Adrenal gland (tissue), 5 donors: Measurements from ENCODE around the gene LRRC26.

Experiments
- POLR2A ChIP-seq, 2 donors: fragments of 450-650 bp; IDR thresholded peaks; one replicate each; pipeline ENCODE4 v1.6.1; 2017; ENCODE audit warnings: antibody characterized with exemption in 2 of 2, mild to moderate bottlenecking in 2 of 2, moderate library complexity in 1 of 2
- TF ChIP-seq, protein P1 (sequence below), 6 experiments: fragments of 450-650 bp in 4 of 6; fragments of 200-600 bp in 2 of 6; sonication (generic) in 1 of 6; IDR thresholded peaks; 1 replicate in 5 of 6; 2 replicates in 1 of 6; pipeline versions ENCODE4 v1.5.1 to v1.8.0; 2016 to 2021; ENCODE audit warnings: antibody characterized with exemption in 6 of 6, mild to moderate bottlenecking in 2 of 6, moderate library complexity in 1 of 6
- donor health status: DM: no; HTN: no; CAD: no.

DNA sequence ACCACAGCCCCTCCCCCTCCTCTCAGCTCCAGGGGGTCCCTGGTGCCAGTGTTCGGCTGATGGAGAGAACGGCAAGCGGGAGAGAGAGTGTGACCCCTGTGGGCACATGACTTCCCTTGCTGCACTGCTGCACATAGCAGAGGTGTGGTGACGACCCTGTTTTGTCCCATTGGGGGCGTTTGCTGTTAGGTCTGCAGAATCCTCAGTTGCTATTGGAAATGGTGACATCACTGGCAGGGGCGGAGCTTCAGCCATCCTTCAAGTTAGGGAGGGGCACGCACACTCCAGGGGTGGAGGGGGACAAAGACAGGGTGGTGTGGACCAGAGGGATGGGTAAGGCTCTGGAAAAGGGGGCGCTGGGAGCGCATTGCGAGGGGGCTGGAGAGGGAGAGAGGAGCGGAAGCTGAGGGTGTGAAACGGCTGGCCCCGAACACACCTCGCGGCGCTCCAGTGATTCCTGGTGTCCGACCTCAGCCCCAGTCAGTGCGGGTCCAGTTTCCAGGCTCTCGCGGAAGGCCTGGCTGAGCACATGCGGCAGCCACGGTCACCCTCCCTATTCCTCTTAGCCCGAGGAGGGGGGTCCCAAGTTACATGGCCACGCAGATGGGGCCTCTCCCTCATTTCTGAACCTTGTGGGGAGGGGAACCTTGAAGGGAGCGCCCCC lies 31.7 kb downstream of the LRRC26 start:
- no peak for TF ChIP-seq POLR2A (IDR thresholded peaks at IDR 0.05)
- TF ChIP-seq, protein P1, sequence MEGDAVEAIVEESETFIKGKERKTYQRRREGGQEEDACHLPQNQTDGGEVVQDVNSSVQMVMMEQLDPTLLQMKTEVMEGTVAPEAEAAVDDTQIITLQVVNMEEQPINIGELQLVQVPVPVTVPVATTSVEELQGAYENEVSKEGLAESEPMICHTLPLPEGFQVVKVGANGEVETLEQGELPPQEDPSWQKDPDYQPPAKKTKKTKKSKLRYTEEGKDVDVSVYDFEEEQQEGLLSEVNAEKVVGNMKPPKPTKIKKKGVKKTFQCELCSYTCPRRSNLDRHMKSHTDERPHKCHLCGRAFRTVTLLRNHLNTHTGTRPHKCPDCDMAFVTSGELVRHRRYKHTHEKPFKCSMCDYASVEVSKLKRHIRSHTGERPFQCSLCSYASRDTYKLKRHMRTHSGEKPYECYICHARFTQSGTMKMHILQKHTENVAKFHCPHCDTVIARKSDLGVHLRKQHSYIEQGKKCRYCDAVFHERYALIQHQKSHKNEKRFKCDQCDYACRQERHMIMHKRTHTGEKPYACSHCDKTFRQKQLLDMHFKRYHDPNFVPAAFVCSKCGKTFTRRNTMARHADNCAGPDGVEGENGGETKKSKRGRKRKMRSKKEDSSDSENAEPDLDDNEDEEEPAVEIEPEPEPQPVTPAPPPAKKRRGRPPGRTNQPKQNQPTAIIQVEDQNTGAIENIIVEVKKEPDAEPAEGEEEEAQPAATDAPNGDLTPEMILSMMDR (IDR thresholded peaks at IDR 0.05), result no peak
